Measurements from ENCODE around the gene TFAM. TPM values are rescaled to one million over a fixed set of nuclear protein-coding genes. Genes with fewer than 3 reads are reported as not detected.
A peak's percentile ranks its signal among the peaks of the same experiment; 100 is the strongest.

TFAM gene
- polyA plus RNA-seq, 1 of the 3 experiments (the other 2 are of a cell fraction), result 19.6 TPM

- H3K4me3 ChIP-seq (ENCODE audit: low read depth in 2 of 2, low read length in 1 of 2), result no peak overlapping the region
- H2AFZ ChIP-seq (ENCODE audit: low read depth), result no peak overlapping the region
- WGBS (ENCODE audit: low lambda C conversion rate), result 87% methylated on average over 2 of the region's 2 CpGs
- no peak for DNase-seq
- no peak for TF ChIP-seq TEAD4 (IDR thresholded peaks at IDR 0.05; ENCODE audit: borderline replicate concordance, insufficient read depth)
- no peak for TF ChIP-seq GABPA (IDR thresholded peaks at IDR 0.05; ENCODE audit: low read depth)
- no peak for TF ChIP-seq ZBTB33 (IDR thresholded peaks at IDR 0.05; ENCODE audit: borderline replicate concordance, low read depth)
- TF ChIP-seq FOXM1 (IDR thresholded peaks at IDR 0.05; ENCODE audit: low read depth), result no peak
- no peak for TF ChIP-seq EZH2phosphoT487 (IDR thresholded peaks at IDR 0.05; ENCODE audit: borderline replicate concordance, low read depth)
- H3K9me3 ChIP-seq, result no peaks in the 10 kb centered on the region
- no peaks in the 10 kb centered on the region for H3K27me3 ChIP-seq (ENCODE audit: insufficient read depth)
- peaks cover 11 to 18% of the 10 kb centered on the region in 2 experiments; a peak in 3 of 4 replicates for H3K4me1 ChIP-seq (ENCODE audit: control insufficient read depth in 1 of 2, insufficient read depth in 2 of 2, low read depth in 1 of 2, low read length in 1 of 2)
- H3K36me3 ChIP-seq (replicated peaks in 1 of 2; ENCODE audit: control insufficient read depth in 1 of 2, insufficient read depth in 2 of 2, low read length in 1 of 2), result peaks cover 0 to 13% of the 10 kb centered on the region in 2 experiments
- no peaks in the 10 kb centered on the region for H4K20me1 ChIP-seq (ENCODE audit: insufficient read depth)
- H3K27ac ChIP-seq (ENCODE audit: low read depth in 2 of 2, low read length in 1 of 2), result no peak overlapping the region
- H3F3A ChIP-seq (replicated peaks; ENCODE audit: insufficient read depth), result peaks cover 15% of the 10 kb centered on the region
- no peak overlapping the region for H3K4me2 ChIP-seq
- ChIA-PET CTCF (interaction anchor here (0.7 kb wide), 1 partner anchor 8 kb away, joined by 3 read pairs; no protein-coding TSS in a partner anchor), POLR2A (no interaction called here)
- H3K79me2 ChIP-seq (ENCODE audit: insufficient read depth), result peaks cover 28% of the 10 kb centered on the region
- H3K9me2 ChIP-seq, result no peaks in the 10 kb centered on the region
- no peak overlapping the region for H3K9ac ChIP-seq
These were observed 2.7 kb upstream of the TFAM start for GRCh38 chr10:58382489-58382995.

GRCh38 chr10:58384095-58384494 lies 1.1 kb upstream of the TFAM start:
- Histone ChIP-seq H4K20me1 (ENCODE audit: insufficient read depth) (no peaks in the 10 kb centered on the region), H3K36me3 (replicated peaks in 1 of 2; ENCODE audit: control insufficient read depth in 1 of 2, insufficient read depth in 2 of 2, low read length in 1 of 2) (peaks cover 13 to 28% of the 10 kb centered on the region in 2 experiments), H3F3A (replicated peaks; ENCODE audit: insufficient read depth) (peaks cover 15% of the 10 kb centered on the region), H3K9ac (peak overlapping the region; percentile 91), H2AFZ (ENCODE audit: low read depth) (peak overlapping the region; percentile 100), H3K4me1 (ENCODE audit: control insufficient read depth in 1 of 2, insufficient read depth in 2 of 2, low read depth in 1 of 2, low read length in 1 of 2) (peaks cover 11 to 18% of the 10 kb centered on the region in 2 experiments; a peak in 3 of 4 replicates), H3K4me3 (ENCODE audit: low read depth in 2 of 2, low read length in 1 of 2) (peak overlapping the region; percentile 99 to 100; a peak in 3 of 4 replicates), H3K4me2 (peak overlapping the region; percentile 82; the same call in 1 of the 2 replicates), H3K9me3 (no peaks in the 10 kb centered on the region), H3K27me3 (ENCODE audit: insufficient read depth) (no peaks in the 10 kb centered on the region), H3K9me2 (no peaks in the 10 kb centered on the region), H3K27ac (ENCODE audit: low read depth in 2 of 2, low read length in 1 of 2) (peak overlapping the region; percentile 90 to 96; a peak in 2 of 4 replicates), H3K79me2 (ENCODE audit: insufficient read depth) (peaks cover 38% of the 10 kb centered on the region)
- ChIA-PET CTCF (interaction anchor here (0.7 to 3.0 kb wide), 10 partner anchors 10 to 209 kb away, joined by 3 to 22 read pairs (median 3); no protein-coding TSS in a partner anchor), POLR2A (interaction anchor here (1.8 kb wide), 1 partner anchor 49 kb away, joined by 7 read pairs; the partner anchor contains the start of gene UBE2D1)
- TF ChIP-seq RFX5 (IDR thresholded peaks at IDR 0.05; ENCODE audit: low read length) (no peak), EZH2phosphoT487 (IDR thresholded peaks at IDR 0.05; ENCODE audit: borderline replicate concordance, low read depth) (no peak)
- no peak for DNase-seq
- WGBS (ENCODE audit: low lambda C conversion rate), result 95% methylated on average over 3 of the region's 3 CpGs

- Histone ChIP-seq H3K79me2 (ENCODE audit: insufficient read depth) (peaks cover 43% of the 10 kb centered on the region), H3K27ac (ENCODE audit: low read depth in 2 of 2, low read length in 1 of 2) (peak overlapping the region; percentile 90 to 96), H3F3A (replicated peaks; ENCODE audit: insufficient read depth) (peaks cover 15% of the 10 kb centered on the region), H3K36me3 (replicated peaks in 1 of 2; ENCODE audit: control insufficient read depth in 1 of 2, insufficient read depth in 2 of 2, low read length in 1 of 2) (peaks cover 17 to 29% of the 10 kb centered on the region in 2 experiments), H4K20me1 (ENCODE audit: insufficient read depth) (no peaks in the 10 kb centered on the region), H3K9ac (peak overlapping the region; percentile 91), H3K9me2 (no peaks in the 10 kb centered on the region), H3K4me1 (ENCODE audit: control insufficient read depth in 1 of 2, insufficient read depth in 2 of 2, low read depth in 1 of 2, low read length in 1 of 2) (peaks cover 11 to 18% of the 10 kb centered on the region in 2 experiments; a peak in 3 of 4 replicates), H3K4me2 (peak overlapping the region; percentile 82), H3K9me3 (no peaks in the 10 kb centered on the region), H3K27me3 (ENCODE audit: insufficient read depth) (no peaks in the 10 kb centered on the region), H3K4me3 (ENCODE audit: low read depth in 2 of 2, low read length in 1 of 2) (peak overlapping the region; percentile 99 to 100), H2AFZ (ENCODE audit: low read depth) (peak overlapping the region; percentile 100)
- ChIA-PET CTCF (interaction anchor here (0.7 to 3.0 kb wide), 12 partner anchors 11 to 209 kb away, joined by 3 to 22 read pairs (median 3); no protein-coding TSS in a partner anchor), POLR2A (interaction anchor here (1.8 kb wide), 1 partner anchor 50 kb away, joined by 7 read pairs; the partner anchor contains the start of gene UBE2D1)
- no peak for DNase-seq
- 7% methylated on average over 12 of the region's 12 CpGs for WGBS (ENCODE audit: low lambda C conversion rate)
- TF ChIP-seq FOXJ3 (CRISPR knock-in tag; IDR thresholded peaks at IDR 0.05), result no peak
- no peak for TF ChIP-seq EP300 (IDR thresholded peaks at IDR 0.05; ENCODE audit: borderline replicate concordance in 1 of 2, low read depth in 1 of 2, low read length in 1 of 2)
- TF ChIP-seq TAF1 (IDR thresholded peaks at IDR 0.05; ENCODE audit: borderline replicate concordance, low read depth, low read length), result no peak
- no peak for TF ChIP-seq REST (IDR thresholded peaks at IDR 0.05; ENCODE audit: low read depth, low read length)
- TF ChIP-seq TCF12 (IDR thresholded peaks at IDR 0.05), result no peak
- TF ChIP-seq JUND (IDR thresholded peaks at IDR 0.05), result no peak
- TF ChIP-seq RAD21 (IDR thresholded peaks at IDR 0.05; ENCODE audit: low read length), result no peak
- TF ChIP-seq RCOR1 (IDR thresholded peaks at IDR 0.05; ENCODE audit: low read length), result no peak
- TF ChIP-seq SMC3 (IDR thresholded peaks at IDR 0.05; ENCODE audit: low read depth, low read length), result no peak
- TF ChIP-seq MXI1 (IDR thresholded peaks at IDR 0.05; ENCODE audit: low read depth, low read length), result no peak
These were observed 639 bp upstream of the TFAM start for GRCh38 chr10:58384544-58384998.
